HG03066 (cell line): ENCODE measurements around the gene TARBP1.
A peak's percentile ranks its signal among the peaks of the same experiment; 100 is the strongest.
"Not testable (repeated sequence)": the region's sequence is repeated elsewhere in the genome, so short reads cannot be mapped to it uniquely, and the experiment has no call there.

Source experiments
- ATAC-seq: cut with Tn5 transposase; IDR thresholded peaks from one replicate; pipeline ENCODE4 v1.9.1; 2021; ENCODE audit warnings: low read depth; ENCODE audit not compliant: unreplicated experiment

Gene TARBP1, protein sequence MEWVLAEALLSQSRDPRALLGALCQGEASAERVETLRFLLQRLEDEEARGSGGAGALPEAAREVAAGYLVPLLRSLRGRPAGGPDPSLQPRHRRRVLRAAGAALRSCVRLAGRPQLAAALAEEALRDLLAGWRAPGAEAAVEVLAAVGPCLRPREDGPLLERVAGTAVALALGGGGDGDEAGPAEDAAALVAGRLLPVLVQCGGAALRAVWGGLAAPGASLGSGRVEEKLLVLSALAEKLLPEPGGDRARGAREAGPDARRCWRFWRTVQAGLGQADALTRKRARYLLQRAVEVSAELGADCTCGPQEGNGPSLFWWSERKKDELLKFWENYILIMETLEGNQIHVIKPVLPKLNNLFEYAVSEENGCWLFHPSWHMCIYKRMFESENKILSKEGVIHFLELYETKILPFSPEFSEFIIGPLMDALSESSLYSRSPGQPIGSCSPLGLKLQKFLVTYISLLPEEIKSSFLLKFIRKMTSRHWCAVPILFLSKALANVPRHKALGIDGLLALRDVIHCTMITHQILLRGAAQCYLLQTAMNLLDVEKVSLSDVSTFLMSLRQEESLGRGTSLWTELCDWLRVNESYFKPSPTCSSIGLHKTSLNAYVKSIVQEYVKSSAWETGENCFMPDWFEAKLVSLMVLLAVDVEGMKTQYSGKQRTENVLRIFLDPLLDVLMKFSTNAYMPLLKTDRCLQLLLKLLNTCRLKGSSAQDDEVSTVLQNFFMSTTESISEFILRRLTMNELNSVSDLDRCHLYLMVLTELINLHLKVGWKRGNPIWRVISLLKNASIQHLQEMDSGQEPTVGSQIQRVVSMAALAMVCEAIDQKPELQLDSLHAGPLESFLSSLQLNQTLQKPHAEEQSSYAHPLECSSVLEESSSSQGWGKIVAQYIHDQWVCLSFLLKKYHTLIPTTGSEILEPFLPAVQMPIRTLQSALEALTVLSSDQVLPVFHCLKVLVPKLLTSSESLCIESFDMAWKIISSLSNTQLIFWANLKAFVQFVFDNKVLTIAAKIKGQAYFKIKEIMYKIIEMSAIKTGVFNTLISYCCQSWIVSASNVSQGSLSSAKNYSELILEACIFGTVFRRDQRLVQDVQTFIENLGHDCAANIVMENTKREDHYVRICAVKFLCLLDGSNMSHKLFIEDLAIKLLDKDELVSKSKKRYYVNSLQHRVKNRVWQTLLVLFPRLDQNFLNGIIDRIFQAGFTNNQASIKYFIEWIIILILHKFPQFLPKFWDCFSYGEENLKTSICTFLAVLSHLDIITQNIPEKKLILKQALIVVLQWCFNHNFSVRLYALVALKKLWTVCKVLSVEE (N-terminal part only)

DNA sequence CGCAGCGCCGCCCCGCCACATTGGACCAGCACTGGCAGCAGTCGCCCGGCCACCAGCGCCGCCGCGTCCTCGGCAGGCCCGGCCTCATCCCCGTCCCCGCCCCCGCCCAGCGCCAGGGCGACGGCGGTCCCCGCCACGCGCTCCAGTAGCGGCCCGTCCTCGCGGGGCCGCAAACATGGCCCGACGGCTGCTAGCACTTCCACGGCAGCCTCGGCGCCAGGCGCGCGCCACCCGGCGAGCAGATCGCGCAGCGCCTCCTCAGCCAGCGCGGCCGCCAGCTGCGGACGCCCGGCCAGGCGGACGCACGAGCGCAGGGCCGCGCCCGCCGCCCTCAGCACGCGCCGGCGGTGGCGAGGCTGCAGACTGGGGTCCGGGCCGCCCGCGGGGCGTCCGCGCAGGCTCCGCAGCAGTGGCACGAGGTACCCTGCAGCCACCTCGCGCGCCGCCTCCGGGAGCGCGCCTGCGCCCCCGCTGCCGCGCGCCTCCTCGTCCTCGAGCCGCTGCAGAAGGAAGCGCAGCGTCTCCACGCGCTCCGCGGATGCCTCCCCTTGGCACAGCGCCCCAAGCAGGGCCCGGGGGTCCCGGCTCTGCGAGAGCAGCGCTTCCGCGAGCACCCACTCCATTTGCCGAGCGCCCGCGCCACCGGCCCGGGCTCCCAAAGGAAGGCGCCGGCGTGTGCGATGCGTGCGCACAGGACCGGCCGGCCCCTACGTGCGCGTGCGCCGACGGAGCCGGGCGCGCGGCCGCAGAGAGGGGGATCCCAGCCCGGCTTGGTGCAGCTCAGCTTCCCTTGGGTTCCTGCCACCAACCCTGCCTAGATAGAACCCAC is at the start of gene TARBP1:
TARBP1 (minus strand) TSS at position 699 of the 829 bp plus-strand sequence; CDS start at position 623, 76 bp downstream.
- peak; percentile 62 for ATAC-seq

DNA sequence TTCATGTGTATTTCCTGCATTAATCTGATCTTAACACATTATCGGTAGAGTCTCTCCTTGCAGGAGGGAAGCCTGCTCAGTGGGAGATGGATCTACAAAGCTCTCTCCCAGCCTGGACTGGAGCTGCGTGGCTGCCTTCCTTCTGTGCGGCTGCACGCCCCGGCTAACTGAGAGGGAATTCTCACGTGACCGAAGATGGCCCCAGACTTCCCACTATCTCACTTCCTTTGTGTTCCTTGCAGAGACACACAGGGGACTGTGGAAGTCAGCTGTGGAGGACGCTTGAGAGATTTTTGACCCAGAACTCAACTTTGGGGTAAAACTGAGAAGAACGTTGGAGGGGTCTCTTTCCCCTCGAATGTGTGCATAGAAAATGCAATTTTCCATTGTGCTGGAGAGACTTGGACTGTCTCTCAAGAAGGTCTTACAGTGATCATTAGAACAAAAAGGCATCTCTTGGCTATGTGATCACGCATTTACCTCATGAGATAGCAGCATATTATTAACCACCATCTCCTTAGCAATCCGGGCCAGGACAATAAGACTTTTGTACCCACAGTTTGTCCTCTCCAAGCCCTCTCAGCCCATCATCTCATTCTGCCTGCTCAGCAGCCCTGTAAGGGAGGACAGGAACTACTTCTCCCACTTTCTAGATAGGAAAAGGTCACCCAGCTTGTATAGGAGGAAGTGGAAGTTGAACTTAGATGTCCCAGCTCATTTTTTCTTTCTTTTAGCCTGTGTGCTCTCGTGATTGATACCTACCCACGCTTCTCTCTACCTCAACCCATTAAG is 49.3 kb upstream of the TARBP1 start:
- no peak for ATAC-seq

- ATAC-seq: no peak
Measured at GRCh38 chr1:234527346-234527745, 48.4 kb upstream of the TARBP1 start.

DNA sequence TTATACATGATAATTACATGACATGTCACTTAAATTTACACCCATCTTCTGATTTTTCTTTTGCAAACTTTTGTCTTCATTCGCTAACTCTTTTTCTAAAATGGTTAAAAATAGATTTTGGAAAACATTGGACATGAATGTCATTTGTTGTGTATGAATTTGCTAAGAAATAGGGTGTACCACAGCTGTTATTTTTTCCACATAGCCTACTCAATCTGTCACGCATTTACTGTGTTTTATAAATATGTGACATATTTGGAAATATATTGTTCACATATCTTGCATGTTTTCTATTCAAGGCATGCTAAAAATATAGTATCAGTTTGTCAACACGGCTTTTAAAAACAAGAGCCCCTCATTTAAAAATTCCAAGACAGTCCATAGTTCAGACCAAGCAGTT is 47.9 kb upstream of the TARBP1 start:
- no peak for ATAC-seq

- ATAC-seq: no peak
Measured at GRCh38 chr1:234525099-234525799, 46.3 kb upstream of the TARBP1 start.

DNA sequence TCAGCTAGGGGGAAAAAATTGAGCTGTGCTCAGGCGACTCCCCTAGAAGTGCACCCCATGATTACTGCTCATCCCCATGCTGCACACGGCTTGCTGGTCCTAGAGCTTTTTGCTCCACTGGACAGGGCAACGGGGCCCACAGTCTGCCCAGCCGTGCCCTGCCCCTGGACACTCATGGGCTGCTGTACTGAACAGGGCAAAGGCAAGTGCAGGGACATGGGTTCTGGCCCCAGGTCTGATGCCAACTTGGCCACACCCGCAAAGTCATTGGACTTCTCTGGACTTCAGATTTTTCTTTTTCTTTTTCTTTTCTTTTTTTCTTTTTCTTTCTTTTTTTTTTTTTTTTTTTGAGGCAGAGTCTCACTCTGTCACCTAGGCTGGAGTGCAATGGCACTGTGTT is 42.9 kb upstream of the TARBP1 start:
- no peak for ATAC-seq

DNA sequence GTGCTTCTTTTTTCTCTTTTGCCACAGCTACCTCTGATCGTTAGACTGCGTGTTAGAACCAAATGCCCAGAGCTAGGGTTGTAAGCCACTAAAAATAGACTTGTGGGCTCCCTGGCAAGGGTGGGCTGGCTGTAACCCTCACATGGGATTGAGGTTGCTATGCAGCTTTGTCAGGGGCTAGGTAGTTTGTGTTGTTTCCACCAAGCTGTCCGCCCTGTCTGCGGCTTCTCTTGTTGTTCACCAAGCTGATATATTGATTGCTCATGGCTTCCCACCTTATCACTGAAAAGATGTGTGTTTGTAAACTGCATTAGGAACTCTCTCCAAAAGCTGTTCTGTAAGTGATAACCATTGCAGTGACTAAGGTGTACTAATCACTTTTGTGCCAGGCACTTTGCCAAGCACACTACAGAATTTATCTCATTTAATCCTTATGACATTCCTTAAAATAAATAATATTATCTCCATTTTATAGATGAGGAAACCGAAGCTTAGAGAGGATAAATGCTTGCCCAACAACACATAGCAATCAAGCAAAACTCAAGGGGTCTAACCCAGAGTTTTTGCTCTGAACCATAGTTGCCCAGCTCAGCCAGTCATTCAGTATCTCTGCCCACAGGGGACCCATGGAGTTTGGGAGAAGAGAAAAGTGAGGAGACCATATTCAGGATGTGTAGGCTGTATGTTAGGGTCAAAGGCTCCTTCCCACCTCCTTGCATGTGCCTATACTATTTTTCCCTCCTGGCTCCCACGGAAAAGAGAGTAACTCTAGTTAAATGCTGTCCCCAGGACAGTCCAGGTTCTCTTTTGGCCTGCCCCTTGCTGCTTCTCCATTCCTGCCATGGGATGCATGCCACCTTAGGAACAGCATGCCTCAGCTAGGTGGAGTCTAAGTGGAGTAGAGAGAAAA is 42.2 kb upstream of the TARBP1 start:
- ATAC-seq: no peak

- no peak for ATAC-seq
Measured at GRCh38 chr1:234519506-234519905, 40.5 kb upstream of the TARBP1 start.

DNA sequence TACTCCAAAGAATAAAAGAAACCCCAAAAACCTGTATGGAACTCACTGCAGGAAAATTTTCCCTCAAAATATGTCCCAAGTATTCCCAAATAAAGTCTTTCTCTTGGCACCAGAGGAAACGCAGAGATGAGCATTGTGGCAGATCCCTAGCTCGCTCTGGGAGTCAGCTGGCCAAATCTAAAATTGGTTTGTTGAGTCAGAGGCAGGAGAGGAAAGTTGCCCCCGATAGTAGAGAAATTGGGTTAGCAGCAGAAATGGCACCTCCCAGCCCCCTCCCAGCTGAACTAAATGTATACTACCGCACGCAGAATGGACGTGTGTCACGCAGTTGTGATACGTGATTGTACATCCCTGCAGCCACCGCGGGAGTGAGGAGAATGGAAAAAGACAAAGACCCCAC is 39.9 kb upstream of the TARBP1 start:
- ATAC-seq: no peak

DNA sequence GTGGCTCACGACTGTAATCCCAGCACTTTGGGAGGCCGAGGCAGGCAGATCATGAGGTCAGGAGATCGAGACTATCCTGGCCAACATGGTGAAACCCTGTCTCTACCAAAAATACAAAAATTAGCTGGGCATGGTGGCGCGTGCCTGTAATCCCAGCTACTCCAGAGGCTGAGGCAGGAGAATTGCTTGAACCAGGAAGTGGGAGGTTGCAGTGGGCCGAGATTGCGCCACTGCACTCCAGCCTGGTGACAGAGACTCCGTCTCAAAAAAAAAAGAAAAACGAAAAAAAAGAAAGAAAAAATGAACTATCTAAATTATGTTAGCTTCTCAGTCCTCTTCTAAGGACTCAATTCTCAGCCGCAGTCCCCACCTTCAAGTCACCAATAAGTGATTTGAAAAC is 39.1 kb upstream of the TARBP1 start:
- ATAC-seq: not testable (repeated sequence)

DNA sequence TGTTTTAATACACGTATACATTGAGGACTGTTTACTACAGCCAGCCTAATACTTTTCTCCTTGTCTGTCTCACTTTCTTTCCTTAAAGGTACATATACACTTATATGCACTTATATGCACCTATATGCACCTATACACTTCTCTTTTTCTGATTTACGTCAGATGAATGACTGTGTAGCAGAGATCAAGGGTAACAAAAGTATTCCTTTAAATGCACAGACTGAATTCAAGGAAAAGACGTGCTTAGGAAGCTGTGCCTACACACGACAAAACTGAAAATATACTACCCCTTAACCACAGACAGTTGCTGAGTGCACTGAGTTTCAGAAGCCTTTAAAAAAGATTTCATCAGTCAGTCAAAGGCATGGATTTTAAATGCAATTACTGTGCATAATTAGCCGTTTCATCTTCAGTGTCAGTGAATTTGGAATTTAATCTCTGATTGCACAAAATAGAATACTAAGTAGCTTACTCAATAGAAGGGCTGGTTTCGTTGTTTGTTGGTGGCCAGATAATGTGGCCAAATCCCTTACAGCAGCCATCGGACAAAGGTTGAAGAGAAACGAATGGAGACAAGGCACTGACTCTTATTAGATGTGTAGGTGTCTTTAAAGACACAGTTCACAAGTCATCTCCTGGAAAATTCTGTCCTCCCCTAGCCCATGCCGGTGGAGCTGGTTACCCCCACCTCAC is 38.3 kb upstream of the TARBP1 start:
- ATAC-seq: no peak

GRCh38 chr1:234515821-234516241 is 36.9 kb upstream of the TARBP1 start:
- no peak for ATAC-seq

DNA sequence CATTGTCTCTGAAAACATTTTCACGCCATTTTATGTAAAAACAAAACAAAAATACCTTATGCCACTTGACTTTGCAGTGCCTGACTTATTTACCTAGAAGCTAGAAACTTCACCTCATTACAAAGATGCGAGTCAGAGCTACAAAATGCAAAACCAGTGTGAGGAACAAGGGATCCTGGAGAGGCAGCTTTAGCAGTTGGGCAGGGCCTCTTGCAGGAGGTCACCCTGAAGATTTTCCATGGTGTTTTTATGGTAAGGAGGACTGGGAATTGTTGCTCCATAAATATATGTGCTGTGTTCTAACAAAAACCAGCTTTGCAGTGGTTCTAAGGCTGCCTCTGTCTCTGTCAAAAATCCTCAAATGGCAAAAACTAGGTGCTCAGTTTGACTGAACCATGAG is 36.4 kb upstream of the TARBP1 start:
- no peak for ATAC-seq

DNA sequence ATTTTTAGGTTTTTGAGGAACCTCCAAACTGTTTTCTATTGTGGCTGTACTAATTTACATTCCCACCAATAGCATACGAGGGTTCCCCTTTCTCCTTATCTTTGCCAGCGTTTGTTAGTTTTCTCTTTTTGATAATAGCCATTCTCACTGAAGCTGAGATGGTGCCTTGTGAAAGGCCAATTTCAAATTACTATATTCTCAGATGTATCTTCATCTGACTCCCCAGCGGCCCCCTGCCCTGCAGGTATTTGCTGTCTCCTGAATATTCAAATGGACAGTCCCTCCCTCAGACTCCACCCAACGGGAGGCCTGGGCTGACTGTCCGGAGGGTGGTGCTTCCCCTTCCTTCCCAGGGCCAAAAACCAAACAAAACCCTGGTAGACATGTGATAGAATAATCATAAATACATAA is 33.5 kb upstream of the TARBP1 start:
- ATAC-seq: no peak

GRCh38 chr1:234509457-234510328 is 30.7 kb upstream of the TARBP1 start:
- ATAC-seq: no peak
